Hypothalamus (tissue), 51 donors: Measurements from ENCODE around the gene THRA.
A peak's percentile ranks its signal among the peaks of the same experiment; 100 is the strongest.

Experiments used
- DNase-seq, 51 donors: peaks; one replicate each; lab custom pipeline; 2025; lab: John Stamatoyannopoulos, UW

The THRA gene

DNA sequence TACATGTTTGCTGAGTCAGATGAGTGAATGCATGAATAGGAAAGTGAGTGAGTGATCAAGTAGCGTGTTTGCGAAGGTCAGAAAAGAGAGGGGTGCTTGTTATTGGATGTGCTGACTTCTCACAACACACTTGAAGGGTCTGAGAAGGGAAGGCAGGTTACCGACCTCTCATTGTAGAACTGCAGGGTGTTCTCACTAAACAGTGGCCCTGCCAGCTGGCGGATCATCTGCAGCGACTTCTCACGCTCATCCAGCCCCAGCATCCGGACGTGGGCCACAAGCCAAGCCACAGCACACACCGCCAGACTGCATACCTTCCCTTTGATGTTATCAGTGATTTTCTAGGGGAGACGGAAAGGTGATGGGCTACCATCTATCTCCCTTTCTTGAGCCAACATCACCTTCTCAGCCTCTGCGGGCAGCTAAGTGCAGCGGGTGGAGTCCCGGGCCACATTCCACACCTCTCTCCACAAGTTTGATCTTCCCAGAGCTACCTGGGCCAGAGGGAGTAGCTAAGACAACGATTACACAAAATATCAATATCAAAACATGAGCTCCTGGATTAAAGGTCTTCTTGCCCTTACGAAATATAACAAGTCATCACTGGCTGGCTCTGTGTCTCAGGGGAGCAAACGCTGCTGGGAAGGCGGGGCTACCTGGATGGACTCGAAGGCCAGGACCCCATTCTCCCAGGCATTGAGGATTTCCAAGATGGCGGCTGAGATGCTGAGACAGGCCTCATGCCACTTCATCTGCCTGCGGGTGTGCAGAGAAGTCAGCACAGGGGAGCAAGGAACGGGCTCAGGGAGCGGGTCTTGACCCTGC lies 36.6 kb upstream of the THRA start:
- no peak for DNase-seq

DNA sequence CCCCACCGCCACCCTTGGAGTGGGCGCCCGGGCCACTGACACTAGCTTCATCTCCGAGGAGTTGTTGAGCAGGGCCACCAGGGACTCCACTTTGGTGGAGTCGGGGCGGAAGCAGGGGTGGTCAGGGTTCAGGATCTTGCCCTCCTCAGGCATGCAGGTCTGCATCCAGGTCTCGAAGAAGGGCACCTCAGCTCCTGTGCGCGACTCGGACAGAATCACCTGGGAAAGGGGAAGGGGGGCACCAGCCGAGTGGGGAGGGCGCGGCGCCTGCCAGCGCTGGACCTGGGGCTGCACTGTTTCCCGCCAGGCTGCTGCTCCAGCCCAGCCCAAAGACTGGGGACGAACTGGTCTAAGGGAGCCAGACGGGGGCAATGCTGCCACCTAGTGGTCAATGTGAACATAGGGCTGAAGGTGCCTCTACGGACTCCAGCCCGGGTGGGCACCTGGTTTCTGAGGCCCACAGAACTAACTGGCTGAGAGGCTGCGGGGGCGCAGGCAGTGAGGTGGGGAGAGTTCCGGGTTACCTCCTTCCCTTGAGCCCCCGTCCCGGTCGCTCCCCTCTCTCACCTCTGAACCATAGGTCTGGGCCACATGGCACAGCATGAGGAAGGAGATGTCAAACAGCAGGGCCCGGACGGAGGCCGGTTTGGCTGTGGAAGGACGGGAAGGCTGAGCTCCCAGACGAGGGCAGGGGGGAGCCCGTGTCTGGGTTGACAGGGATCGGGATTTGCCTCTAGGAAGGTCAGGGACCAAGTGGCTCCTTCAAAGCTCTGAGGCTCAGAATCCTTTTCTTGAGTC lies 35.8 kb upstream of the THRA start:
- DNase-seq, result peak in 45 of 51 donors; percentile 7 to 77 (median 42)

DNA sequence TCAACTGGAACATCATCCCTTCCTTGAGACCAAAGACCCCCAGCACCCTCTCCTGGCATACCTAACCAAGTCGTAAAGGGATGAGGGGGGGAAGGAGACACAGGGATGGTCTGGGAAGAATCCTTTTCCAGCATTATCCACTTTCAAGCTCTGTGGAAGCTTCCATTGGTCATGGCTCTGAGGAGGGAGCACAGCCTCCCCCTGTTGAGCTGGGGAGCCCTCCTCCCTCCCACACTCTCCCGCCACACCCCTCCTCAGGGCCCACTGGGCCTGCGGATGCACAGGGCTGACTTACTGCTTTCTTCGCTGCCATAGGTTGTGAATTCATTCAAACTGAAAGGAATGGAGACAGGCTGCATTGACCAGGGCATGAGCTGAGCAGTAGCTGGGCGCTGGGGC lies 35.2 kb upstream of the THRA start:
- no peak for DNase-seq

DNA sequence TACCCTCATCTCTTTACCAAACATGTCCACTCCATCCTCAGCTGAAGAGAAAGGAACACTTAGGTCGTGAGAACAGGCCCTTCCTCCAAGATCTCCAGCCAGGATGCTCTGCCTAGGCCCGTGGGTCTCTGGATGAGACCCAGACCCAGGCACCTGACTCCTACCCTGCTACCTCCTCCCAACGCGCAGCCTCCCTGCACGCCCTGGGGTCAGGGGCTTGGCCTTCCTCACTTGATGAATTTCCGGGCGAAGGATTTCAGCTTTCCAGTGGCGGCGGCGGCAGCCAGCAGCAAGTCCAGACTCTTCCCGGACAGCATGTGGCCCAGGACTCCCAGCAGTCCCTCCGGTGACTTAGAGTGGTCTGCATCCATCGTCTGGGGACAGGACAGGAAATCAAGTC lies 34.2 kb upstream of the THRA start:
- DNase-seq, result no peak

DNA sequence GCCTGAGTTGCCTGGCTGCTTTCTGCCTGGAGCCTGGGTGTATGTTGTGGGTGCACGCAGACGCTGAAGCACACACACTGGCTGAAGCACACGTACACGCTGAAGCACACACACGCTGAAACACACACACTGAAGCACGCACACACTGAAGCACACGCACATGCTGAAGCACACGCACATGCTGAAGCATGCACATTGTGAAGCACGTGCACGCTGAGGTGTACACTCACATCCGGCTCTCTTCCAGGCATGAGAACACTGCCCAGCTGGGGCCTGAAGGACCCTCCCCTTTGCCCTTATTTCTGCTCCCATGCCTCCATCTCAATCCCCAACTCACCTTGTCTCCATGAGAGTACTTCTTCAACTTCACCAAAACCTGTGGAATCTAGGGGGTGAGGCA lies 31.1 kb upstream of the THRA start:
- no peak for DNase-seq

GRCh38 chr17:40032322-40033320 lies 30.1 kb upstream of the THRA start:
- no peak for DNase-seq

DNA sequence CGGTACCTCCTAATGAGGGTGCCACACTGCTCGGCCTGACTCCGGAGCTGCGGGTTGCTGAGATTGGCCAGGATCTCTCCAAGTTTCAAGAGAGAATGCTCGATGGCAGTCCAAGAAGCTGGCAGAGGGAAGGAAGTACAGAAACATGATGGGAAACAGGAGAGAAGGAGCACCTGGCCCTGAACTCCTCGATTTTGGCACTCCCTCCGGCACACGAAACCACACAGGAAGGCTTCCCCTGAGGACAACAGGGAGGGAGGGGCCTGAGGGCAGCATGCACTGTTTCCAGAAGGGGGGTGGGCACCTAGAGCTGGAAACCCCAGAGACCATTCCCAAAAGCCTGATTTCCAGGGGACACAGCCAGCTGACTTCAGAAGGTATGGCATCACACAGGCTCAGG lies 29.4 kb upstream of the THRA start:
- DNase-seq, result no peak

DNA sequence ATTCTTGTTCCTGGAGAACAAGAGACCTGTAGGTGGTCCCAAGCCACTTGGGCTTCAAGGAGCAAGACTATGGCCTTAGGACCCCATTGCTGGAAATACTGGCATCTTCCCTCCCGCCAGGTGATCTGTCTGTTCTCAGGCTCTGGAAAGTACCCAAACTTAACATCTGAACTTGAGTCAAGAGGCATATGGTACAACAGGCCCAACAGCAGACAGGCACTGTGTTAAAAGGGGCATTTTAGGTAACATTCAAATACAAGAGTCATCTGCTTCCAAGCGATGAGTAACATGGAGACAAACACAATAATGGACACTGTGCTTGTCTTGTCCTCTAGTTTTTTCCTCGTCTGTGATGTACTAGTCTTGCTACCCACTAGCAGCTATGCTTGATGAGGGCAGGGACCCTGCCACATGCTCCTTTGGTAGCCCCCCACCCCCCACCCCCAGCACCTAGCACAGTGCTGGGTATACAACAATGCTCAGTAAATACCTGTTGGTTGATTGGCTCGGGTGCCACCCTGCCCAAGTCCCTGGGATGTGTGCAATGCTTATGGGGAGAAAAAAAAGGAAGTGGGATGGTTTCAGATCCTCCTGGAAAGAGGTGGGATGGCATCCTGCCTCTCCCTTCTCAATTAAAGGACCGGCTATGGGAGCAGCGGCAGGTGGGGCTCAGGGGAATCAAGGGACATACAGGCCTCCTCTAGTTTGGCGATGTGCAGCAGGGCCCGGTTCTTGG lies 28.2 kb upstream of the THRA start:
- DNase-seq, result no peak

- DNase-seq, result peak in 20 of 51 donors; percentile 2 to 56 (median 26)
Observed at GRCh38 chr17:40035162-40035559, 27.6 kb upstream of the THRA start.

GRCh38 chr17:40038882-40039513 lies 23.8 kb upstream of the THRA start:
- DNase-seq, result peak in 14 of 51 donors; percentile 7 to 39 (median 20)

DNA sequence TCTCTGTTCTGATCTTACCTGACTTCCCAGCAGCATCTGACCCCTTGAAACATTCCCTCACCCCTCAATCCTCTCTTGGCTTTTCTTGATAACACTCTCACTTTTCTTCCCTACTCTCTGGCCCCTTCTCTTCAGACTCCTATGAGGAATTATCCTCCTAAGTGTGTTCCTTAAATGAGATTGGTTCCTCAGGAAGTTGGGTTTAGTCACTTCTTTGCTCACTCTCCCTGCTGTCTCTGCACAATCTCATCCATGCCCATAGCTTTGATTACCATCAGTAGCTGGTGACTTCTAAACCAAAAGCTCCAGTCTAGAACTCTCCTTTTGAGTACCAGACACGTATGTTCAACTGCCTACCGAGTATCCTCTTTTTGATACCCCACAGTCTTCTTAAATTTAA lies 21.6 kb upstream of the THRA start:
- DNase-seq, result no peak

DNA sequence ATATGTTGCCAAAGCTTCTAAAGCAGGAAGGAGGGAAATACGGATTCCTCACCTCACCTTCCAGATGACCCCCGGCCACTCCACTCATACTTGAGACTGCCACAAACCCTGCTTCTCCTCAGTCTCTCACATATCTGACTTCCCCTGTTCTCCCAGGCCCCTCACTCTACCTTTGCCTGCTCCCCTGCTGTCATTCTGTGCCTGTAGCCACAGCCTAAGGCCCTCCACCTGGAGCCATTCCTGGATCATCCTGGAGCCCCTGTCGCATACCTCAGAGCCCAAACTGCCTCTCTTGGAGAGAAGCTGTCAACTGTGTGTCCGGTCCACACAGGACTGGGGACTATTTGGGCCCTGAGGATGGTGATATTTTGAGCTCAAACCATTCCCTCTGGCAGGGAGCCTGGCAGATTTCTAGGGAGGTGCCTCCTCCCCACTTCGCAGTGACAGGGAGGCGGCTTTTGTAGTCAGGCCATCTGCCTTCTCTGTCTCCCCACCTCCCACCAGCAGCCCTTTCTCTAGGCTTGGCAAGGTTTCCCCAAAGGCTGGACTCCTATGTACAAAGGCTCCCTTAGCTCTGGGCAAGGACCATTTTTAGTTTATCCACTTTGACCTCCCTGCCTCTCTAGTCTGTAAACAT lies 6.3 kb upstream of the THRA start:
- peak in 2 of 51 donors; percentile 5 to 42 for DNase-seq

DNA sequence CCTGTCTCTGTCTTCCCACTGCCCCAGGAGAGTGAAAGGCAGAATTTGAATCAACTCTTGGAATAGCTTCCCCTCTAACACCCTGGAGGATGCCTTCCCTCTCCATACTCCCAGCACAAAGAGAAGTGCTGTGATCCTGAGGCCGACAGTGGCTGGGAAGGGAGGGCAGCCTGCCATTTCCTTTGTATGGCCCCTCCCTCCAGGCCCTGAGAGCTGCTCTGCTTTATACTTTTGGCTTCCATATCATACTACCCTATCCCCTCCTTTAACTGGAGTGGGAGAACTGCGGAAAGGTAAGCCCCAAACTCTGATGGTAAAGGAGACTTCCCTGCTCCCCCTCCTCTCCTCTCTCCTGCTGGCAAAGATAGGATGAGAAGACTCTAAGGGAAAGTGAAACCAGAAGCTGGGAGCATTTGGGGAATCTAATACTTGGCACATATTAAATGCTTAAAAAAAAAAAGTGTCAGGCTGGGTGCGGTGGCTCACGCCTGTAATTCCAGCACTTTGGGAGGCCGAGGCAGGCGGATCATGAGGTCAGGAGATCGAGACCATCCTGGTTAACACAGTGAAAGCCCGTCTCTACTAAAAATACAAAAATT lies 4.5 kb upstream of the THRA start:
- DNase-seq, result no peak

- DNase-seq, result no peak
Observed at GRCh38 chr17:40058865-40059264, 3.9 kb upstream of the THRA start.

DNA sequence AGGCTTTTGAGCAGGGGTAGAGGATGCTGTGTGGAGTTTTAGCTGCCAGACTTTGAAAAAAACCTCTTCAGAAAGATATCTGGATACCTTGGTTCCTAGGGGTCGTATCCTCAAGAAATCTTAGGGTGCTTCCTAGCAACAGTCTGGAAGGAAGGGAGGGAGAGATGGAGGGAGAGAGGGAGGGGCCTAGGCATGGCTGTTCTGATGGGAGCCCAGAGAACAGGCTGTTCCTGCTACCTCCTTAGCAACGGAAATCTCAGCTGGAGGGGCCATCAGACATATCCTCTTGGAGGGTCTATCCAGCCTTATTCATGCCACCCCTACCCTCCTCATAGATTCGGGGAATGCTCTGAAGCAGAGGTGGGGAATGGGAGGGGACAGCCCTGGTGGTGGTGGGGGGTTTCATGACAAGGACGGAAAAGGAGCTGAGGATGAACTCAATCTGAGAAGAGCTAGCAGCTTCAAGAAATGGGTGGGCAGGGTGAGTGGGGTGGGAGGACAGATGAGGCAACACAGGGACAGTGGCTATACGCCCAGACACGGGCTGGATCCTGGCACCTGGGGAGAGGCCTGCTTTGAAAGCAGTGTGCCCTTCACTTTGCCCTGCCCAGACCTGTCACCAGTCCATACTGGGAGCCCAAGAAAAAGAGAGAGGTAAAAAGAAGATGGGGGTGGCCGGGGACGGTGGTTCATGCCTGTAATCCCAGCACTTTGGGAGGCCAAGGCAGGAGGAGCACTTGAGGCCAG lies 2.9 kb upstream of the THRA start:
- DNase-seq, result peak in 2 of 51 donors; percentile 15 to 27

- DNase-seq, result peak in 1 of 51 donors; percentile 20
Observed at GRCh38 chr17:40060887-40061608, 1.7 kb upstream of the THRA start.

DNA sequence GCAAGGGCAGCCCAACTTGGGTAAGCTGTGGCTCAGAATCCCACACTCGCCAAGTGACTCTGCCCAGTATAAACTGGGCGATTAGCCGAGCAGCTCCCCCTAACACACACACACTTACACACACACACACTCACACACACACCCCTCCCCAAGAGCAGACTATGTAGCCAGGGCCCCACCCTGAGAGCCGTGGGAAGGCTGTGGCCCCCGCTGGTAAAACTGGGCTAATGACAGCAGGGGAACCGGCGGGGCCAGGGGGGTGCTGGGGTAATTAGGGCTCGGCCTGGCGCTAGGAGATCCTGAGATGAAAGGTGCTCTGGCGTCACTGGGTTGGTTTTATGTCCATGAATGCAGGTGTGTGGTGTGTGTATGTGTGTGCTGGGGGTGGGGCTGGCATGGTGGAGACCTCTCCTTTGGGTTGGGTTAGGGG lies 1.1 kb upstream of the THRA start:
- no peak for DNase-seq
